B cell (primary cell): Measurements from ENCODE around the gene NOC2L. TPM values are rescaled to one million over a fixed set of nuclear protein-coding genes. Genes with fewer than 3 reads are reported as not detected.
A peak's percentile ranks its signal among the peaks of the same experiment; 100 is the strongest.

ENCODE experiments used
- ATAC-seq: fragments of 200-7000 bp; cut with Tn5 transposase; one replicate; pipeline ENCODE4 v1.10.0; 2021; ENCODE audit warnings: low read depth, mild to moderate bottlenecking, moderate number of reproducible peaks, moderate library complexity
- CTCF ChIA-PET: fragments of 350-600 bp; sonication (Branson Sonifier 250); formaldehyde crosslinking; loops from one replicate; lab custom pipeline; 2021; ENCODE audit warnings: antibody characterized with exemption, inconsistent platforms; lab: Charles Lee
- POLR2A ChIA-PET: fragments of 350-600 bp; sonication (Branson Sonifier 250); formaldehyde crosslinking; loops from one replicate; lab custom pipeline; 2021; ENCODE audit warnings: antibody characterized with exemption; lab: Charles Lee
- DNase-seq: peaks from one replicate; pipeline ENCODE4 v3.0.0; 2013
- H2AFZ ChIP-seq: 2 replicates; pipeline ENCODE4 v1.6.1; 2012; ENCODE audit warnings: mild to moderate bottlenecking, low read depth, low read length; ENCODE audit not compliant: insufficient read depth, poor library complexity, severe bottlenecking
- H3K27ac ChIP-seq, 2 donors: 1 replicate in 1 of 2; 2 replicates in 1 of 2; pipeline ENCODE4 v1.5.1; 2012 to 2013; ENCODE audit warnings: low read length in 2 of 2, mild to moderate bottlenecking in 2 of 2, moderate library complexity in 1 of 2
- H3K27me3 ChIP-seq, 4 experiments: fragments of 200-600 bp in 1 of 4; sonication (generic) in 1 of 4; replicated peaks in 1 of 4; 1 replicate in 2 of 4; 2 replicates in 2 of 4; pipeline versions ENCODE4 v1.6.1 to v1.7.0; 2013 to 2016; ENCODE audit warnings: low read length in 3 of 4, mild to moderate bottlenecking in 2 of 4, mixed read lengths in 1 of 4, moderate library complexity in 1 of 4; ENCODE audit not compliant: insufficient read depth in 4 of 4, control insufficient read depth in 3 of 4; ENCODE audit errors: control extremely low read depth in 1 of 4
- H3K36me3 ChIP-seq, 2 experiments: replicated peaks in 1 of 2; 1 replicate in 1 of 2; 2 replicates in 1 of 2; pipeline versions ENCODE4 v1.6.1 to v1.7.1; 2013; ENCODE audit warnings: low read length in 1 of 2; ENCODE audit not compliant: insufficient read depth in 2 of 2, control insufficient read depth in 1 of 2; ENCODE audit errors: control extremely low read depth in 1 of 2, extremely low read depth in 1 of 2
- H3K4me1 ChIP-seq, 2 donors: fragments of 200-600 bp in 1 of 2; sonication (generic) in 1 of 2; 1 replicate in 1 of 2; 2 replicates in 1 of 2; pipeline versions ENCODE4 v1.5.1 to v1.6.1; 2013 to 2017; ENCODE audit warnings: low read length in 2 of 2; ENCODE audit not compliant: control insufficient read depth in 2 of 2, insufficient read depth in 2 of 2
- H3K4me2 ChIP-seq: replicated peaks from 2 replicates; pipeline ENCODE3; 2012; ENCODE audit warnings: mild to moderate bottlenecking, low read depth, low read length; ENCODE audit not compliant: poor library complexity, severe bottlenecking
- H3K4me3 ChIP-seq, 5 experiments: fragments of 200-600 bp in 1 of 5; sonication (generic) in 1 of 5; 1 replicate in 3 of 5; 2 replicates in 2 of 5; pipeline versions ENCODE4 v1.5.1 to v1.7.0; 2011 to 2016; ENCODE audit warnings: low read length in 4 of 5, mild to moderate bottlenecking in 4 of 5, low read depth in 2 of 5, control low read depth in 1 of 5, moderate library complexity in 1 of 5; ENCODE audit not compliant: insufficient read depth in 1 of 5; ENCODE audit errors: control extremely low read depth in 1 of 5, extremely low read depth in 1 of 5
- H3K79me2 ChIP-seq: fragments of 200-600 bp; sonication (generic); one replicate; pipeline ENCODE4 v1.6.0; 2016; ENCODE audit warnings: low read length; ENCODE audit not compliant: control insufficient read depth, insufficient read depth
- H3K9ac ChIP-seq: fragments of 200-600 bp; sonication (generic); 2 replicates; pipeline ENCODE4 v1.6.1; 2017; ENCODE audit warnings: mild to moderate bottlenecking, low read length, moderate library complexity
- H3K9me3 ChIP-seq, 3 donors: one replicate each; pipeline versions ENCODE4 v1.6.1 to v1.7.1; 2013; ENCODE audit warnings: low read length in 2 of 3; ENCODE audit not compliant: control insufficient read depth in 2 of 3, insufficient read depth in 1 of 3; ENCODE audit errors: control extremely low read depth in 1 of 3
- H4K20me1 ChIP-seq: 2 replicates; pipeline ENCODE4 v1.6.0; 2012; ENCODE audit warnings: mild to moderate bottlenecking, low read length; ENCODE audit not compliant: insufficient read depth, control insufficient read depth, poor library complexity, severe bottlenecking
- H3K27ac Mint-ChIP-seq: one replicate; pipeline ENCODE4 v1.8.0; 2021; ENCODE audit warnings: mixed read lengths
- H3K27me3 Mint-ChIP-seq: one replicate; pipeline ENCODE4 v1.8.0; 2021; ENCODE audit warnings: mixed read lengths
- H3K4me1 Mint-ChIP-seq: one replicate; pipeline ENCODE4 v1.8.0; 2021; ENCODE audit warnings: mixed read lengths
- H3K4me3 Mint-ChIP-seq: one replicate; pipeline ENCODE4 v1.8.0; 2021; ENCODE audit warnings: mixed read lengths
- H3K9me3 Mint-ChIP-seq: one replicate; pipeline ENCODE4 v1.8.0; 2022; ENCODE audit warnings: mixed read lengths; ENCODE audit not compliant: insufficient read depth
- EZH2 ChIP-seq: IDR thresholded peaks from 2 replicates; pipeline ENCODE4 v1.6.1; 2012; ENCODE audit warnings: borderline replicate concordance, low read depth, mild to moderate bottlenecking, moderate library complexity, low read length; ENCODE audit not compliant: insufficient read depth, poor library complexity, severe bottlenecking
- WGBS: methylation state at CpG from one replicate; pipeline ENCODE4 v1.1.5; 2013; ENCODE audit warnings: missing lambda C conversion rate; ENCODE audit not compliant: insufficient coverage; 5-methylcytosine and 5-hydroxymethylcytosine counted together
- intact Hi-C: fragments of 100-400 bp; cut with micrococcal nuclease; formaldehyde crosslinking; loops from one replicate; pipeline ENCODE4 v1.10.0; 2022
- polyA plus RNA-seq: library from polyadenylated mRNA; depleted of rRNA; stranded (reverse); fragments of >200 nt; gene quantifications from 2 replicates; pipeline ENCODE4 v1.2.3, GENCODE V29; 2012
- total RNA-seq, 2 donors: library from RNA; stranded (reverse); fragments of 120-200 nt in 1 of 2; gene quantifications; 1 replicate in 1 of 2; 2 replicates in 1 of 2; pipeline versions ENCODE4 v1.2.3 to v1.2.4, GENCODE V29; 2013 to 2022
- TF ChIP-seq, protein P1 (sequence below): fragments of 200-600 bp; IDR thresholded peaks from one replicate; pipeline ENCODE4 v1.8.0; 2022; ENCODE audit warnings: antibody characterized with exemption, mild to moderate bottlenecking

The NOC2L gene
- total and polyA plus RNA-seq, 2 donors (not counting 1 experiment from before 2014, with no cell fraction given), result 48.0 to 64.1 TPM

DNA sequence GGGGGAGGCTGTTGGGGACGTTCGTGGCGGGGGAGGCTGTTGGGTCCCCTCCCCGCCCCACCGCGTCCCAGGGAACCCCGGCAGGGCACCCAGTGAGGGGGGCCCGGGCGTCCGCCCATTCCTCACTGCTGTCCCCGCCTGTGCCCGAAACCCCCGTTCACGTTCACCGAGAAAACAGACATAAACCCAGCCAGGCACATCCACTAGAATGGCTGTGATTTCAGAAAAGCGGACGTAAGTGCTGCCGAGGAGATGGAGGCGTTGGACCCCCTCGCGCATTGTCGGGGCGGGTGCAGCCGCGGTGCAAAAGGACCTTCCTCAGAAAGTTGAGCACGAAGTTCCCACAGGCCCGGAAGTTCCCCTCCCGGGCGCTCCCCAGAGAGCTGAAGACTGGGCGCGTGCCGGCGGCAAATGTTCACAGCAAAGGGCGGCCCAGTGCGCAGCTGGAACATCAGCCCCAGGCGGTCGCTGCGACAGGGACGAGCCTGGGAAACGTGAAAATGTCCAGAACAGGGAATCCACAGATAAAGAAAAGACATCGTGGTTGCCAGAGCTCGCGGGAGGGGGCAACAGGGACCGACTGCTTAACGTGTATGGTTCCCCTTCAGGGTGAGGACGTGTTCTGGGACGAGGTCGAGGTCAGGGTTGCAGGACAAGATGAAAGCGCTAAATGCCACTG, 53.8 kb downstream of the NOC2L start:
- DNase-seq (peak; percentile 77), ATAC-seq (peak; percentile 28)
- peaks cover 22% of the 10 kb centered on the region for H3K4me1 Mint-ChIP-seq
- no peaks in the 10 kb centered on the region for H3K9me3 Mint-ChIP-seq
- 5% methylated on average over 49 of the region's 49 CpGs for WGBS
- TF ChIP-seq EZH2, result no peak
- TF ChIP-seq, protein P1, sequence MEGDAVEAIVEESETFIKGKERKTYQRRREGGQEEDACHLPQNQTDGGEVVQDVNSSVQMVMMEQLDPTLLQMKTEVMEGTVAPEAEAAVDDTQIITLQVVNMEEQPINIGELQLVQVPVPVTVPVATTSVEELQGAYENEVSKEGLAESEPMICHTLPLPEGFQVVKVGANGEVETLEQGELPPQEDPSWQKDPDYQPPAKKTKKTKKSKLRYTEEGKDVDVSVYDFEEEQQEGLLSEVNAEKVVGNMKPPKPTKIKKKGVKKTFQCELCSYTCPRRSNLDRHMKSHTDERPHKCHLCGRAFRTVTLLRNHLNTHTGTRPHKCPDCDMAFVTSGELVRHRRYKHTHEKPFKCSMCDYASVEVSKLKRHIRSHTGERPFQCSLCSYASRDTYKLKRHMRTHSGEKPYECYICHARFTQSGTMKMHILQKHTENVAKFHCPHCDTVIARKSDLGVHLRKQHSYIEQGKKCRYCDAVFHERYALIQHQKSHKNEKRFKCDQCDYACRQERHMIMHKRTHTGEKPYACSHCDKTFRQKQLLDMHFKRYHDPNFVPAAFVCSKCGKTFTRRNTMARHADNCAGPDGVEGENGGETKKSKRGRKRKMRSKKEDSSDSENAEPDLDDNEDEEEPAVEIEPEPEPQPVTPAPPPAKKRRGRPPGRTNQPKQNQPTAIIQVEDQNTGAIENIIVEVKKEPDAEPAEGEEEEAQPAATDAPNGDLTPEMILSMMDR, result no peak
- Histone ChIP-seq H3K36me3 (no peaks in the 10 kb centered on the region), H2AFZ (peak overlapping the region; percentile 77), H3K4me1 (peaks cover 22 to 30% of the 10 kb centered on the region in 2 donors), H3K9ac (peak overlapping the region; percentile 62), H3K79me2 (no peaks in the 10 kb centered on the region), H3K27ac (no peak overlapping the region), H3K4me3 (peak overlapping the region in 4 of 5 experiments; percentile 35 to 62 (median 46)), H3K9me3 (peaks cover 0 to 16% (median 0%) of the 10 kb centered on the region in 3 donors), H3K4me2 (peak overlapping the region; percentile 91), H4K20me1 (no peaks in the 10 kb centered on the region), H3K27me3 (peaks cover 0 to 42% (median 15%) of the 10 kb centered on the region in 4 experiments)
- H3K27me3 Mint-ChIP-seq, result peaks cover 38% of the 10 kb centered on the region
- CTCF ChIA-PET, result interaction anchor here (0.9 to 2.4 kb wide), 9 partner anchors 14 to 159 kb away, joined by 3 to 18 read pairs (median 4); partner anchors contain the start of gene NOC2L
- H3K27ac Mint-ChIP-seq, result peak overlapping the region; percentile 53
- H3K4me3 Mint-ChIP-seq, result peak overlapping the region; percentile 88
- intact Hi-C loops, result loop anchor here (2.0 kb wide), 1 partner anchor 16 kb away; no protein-coding TSS in a partner anchor
- POLR2A ChIA-PET, result interaction anchor here (0.6 to 0.7 kb wide), 3 partner anchors 8 to 114 kb away, joined by 3 to 7 read pairs (median 3); no protein-coding TSS in a partner anchor
